Uterus (tissue), 2 donors: ENCODE results near the gene TRIM38.

ENCODE experiments used
- POLR2A ChIP-seq, 2 donors: fragments of 450-650 bp; IDR thresholded peaks; one replicate each; pipeline ENCODE4 v1.6.1; 2016; ENCODE audit warnings: antibody characterized with exemption in 2 of 2, mild to moderate bottlenecking in 1 of 2, moderate library complexity in 1 of 2
- TF ChIP-seq, protein P1 (sequence below), 4 experiments: fragments of 200-600 bp in 2 of 4; fragments of 450-650 bp in 2 of 4; sonication (generic) in 2 of 4; IDR thresholded peaks; one replicate each; pipeline ENCODE4 v1.5.1; 2016 to 2019; ENCODE audit warnings: antibody characterized with exemption in 4 of 4, mild to moderate bottlenecking in 2 of 4, moderate library complexity in 1 of 4

DNA sequence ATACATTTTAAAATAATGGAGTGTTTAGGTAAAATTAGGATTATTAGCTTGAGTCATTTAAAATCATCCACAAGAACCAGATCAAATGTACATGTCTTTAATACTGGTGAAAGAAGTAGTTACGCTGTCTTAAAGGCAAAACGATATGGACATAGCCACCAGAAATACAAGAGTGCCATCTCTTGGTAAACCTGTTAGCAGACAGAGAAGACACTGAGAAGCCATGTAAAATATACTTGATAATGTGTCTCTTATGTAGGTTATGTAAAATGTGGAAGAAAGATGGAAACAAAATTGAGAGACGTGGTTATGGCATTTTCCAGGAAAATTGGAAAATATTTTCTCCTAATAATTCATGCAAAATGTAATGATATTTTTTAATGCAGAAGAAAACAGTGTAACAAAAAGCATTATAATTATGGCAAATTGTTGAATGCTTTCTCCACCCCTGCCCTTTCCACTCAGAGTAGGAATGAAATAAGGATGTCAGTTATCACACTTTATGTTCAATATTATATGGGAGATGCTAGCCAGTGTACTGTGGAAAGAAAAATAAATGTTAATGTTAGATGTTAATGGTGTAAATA, 19.9 kb upstream of the TRIM38 start:
- TF ChIP-seq, protein P1, sequence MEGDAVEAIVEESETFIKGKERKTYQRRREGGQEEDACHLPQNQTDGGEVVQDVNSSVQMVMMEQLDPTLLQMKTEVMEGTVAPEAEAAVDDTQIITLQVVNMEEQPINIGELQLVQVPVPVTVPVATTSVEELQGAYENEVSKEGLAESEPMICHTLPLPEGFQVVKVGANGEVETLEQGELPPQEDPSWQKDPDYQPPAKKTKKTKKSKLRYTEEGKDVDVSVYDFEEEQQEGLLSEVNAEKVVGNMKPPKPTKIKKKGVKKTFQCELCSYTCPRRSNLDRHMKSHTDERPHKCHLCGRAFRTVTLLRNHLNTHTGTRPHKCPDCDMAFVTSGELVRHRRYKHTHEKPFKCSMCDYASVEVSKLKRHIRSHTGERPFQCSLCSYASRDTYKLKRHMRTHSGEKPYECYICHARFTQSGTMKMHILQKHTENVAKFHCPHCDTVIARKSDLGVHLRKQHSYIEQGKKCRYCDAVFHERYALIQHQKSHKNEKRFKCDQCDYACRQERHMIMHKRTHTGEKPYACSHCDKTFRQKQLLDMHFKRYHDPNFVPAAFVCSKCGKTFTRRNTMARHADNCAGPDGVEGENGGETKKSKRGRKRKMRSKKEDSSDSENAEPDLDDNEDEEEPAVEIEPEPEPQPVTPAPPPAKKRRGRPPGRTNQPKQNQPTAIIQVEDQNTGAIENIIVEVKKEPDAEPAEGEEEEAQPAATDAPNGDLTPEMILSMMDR (IDR thresholded peaks at IDR 0.05): peak in 3 of 4 experiments; percentile 19 to 47 (median 28)
- no peak for TF ChIP-seq POLR2A (IDR thresholded peaks at IDR 0.05)
